GM18508 (cell line): ENCODE data around the gene ZNF737.
"Not testable (repeated sequence)": the region's sequence is repeated elsewhere in the genome, so short reads cannot be mapped to it uniquely, and the experiment has no call there.

Experiments used
- ATAC-seq: cut with Tn5 transposase; IDR thresholded peaks from one replicate; pipeline ENCODE4 v1.9.1; 2021; ENCODE audit warnings: moderate number of reproducible peaks; ENCODE audit not compliant: insufficient read depth, unreplicated experiment

ZNF737 gene

DNA sequence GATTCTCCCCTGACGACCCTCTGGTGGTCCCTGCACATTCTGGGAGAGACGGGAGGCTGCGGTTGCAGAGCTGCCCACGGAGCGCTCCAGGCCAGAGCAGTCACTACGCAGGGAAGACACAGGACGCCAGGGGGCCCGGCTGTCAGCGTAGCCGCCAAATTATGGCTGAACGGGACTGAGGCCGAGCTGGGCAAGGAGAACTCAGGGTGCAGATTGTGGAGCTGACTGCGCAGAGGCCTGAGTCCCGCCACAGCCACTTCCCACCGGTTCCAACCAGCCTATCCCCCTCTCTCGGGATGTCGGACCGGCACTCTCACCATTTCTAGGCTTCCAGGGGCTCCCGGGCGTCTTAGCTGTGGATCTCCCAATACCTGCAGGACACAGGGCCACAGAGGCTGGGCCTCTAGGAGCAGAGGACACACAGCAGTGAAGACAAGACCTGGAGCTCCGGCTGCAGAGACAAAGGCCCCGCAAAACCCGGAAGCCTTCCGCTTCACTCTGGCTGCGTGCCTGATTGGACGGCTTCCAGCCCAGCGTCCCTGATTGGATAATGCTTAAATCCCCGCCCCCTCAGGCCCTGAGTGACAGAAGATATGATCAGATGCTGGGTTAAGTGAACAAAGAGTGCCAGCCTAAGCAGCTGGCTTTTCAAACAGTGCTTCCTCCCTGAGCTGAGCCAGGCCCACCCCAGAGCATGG is at the start of gene ZNF737:
ZNF737 (minus strand) TSS at position 461 of the 698 bp plus-strand sequence; CDS start at position 320, 141 bp downstream.
- ATAC-seq: peak; percentile 89

DNA sequence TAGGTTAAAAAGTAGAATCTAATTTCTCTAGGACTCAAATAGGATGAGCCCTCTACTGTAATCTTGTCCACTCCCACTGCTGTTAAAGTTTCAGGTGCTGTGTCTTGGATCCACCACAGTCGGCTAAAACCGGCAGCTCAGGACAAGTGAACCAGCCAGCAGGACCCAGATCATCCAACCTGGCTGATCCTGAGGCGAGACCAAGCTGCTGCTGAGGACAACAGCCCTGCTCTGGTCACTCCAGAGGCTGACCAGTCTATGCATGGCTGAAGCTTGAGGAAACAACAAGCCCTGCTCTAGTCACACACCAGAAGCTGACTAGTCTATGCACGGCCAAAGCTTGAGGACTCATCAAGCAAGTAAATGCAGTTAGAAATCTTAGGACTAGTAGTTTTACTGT is 49.4 kb upstream of the ZNF737 start:
- not testable (repeated sequence) for ATAC-seq

DNA sequence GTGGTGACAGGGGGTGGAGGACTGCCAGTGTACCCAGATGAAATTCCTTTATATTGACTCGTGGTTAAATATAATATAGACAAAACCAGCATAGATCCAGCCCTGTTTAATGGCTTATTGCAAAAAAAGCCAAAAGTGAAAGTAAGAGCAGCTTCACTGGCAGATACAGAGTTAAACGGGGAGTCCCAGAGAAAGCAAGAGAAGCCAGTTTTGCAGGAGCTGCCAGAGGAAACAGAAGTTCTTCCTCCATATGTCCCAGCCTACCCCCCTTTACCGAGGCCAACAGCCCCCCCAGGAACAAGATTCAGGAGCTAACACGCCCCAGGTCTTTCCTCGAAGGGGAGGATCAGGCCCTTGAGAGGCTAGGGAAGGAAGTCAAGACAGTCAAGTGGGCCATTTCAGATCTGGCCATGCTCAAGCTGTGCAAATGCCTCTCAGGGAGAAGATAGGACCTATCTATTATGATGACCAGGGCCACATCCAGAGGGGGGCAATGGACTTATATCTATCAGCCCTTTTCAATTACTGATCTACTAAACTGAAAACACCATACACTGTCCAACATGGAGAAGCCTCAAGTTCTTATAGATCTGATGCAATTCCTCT is 47.2 kb upstream of the ZNF737 start:
- no peak for ATAC-seq

DNA sequence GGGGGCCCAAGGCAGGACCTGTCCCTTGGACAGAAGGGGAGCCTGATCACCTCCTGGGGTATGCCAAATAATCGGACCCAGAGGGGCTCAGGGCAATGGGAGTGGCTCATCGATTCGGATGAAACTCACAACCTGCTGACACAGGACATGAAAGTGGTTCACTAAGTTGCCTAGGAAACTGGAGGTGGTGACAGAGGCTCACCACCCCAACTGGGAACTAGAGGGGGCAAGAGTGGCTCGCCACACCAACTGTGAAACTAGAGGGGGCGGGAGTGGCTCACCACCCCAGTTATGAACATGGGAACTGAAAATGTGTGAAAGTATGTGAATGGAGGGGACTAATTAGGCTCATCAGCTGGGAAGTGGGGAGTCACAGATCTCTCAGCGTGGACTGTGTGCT is 46.3 kb upstream of the ZNF737 start:
- no peak for ATAC-seq

- ATAC-seq: no peak
Observed at GRCh38 chr19:20607943-20608342, 42.4 kb upstream of the ZNF737 start.

DNA sequence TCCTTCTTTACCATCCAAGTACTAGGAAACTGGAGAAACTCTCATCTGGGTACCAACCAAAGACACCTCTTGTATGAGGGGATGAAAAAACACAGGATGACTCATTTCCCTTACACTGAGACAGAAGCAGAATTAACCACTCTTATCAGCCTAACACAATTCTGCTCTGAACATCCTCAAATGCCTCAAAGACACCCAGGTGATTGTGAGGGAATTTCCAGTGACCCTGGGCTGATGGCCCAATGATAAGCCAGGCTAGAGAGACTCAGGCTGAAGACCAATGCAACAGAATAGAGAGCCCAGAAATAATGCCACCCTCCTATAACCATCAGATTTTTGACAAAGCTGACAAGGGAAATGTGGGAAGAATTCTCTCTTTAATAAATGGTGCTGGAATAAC is 7.0 kb downstream of the ZNF737 start:
- ATAC-seq: no peak

DNA sequence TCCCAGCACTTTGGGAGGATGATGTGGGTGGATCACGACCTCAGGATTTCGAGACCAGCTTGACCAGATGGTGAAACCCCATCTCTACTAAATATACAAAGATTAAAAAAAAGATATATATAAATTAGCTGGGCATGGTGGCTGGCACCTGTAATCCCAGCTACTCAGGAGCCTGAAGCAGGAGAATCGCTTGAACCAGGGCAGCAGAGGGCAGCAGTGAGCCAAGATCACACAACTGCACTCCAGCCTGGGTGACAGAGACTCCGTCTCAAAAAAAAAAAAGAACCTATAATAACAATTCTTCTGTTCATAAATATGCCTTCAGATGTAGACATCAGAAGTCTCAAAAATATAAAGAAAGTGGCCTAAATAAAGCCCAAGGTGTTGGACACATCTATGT is 7.6 kb downstream of the ZNF737 start:
- no peak for ATAC-seq

DNA sequence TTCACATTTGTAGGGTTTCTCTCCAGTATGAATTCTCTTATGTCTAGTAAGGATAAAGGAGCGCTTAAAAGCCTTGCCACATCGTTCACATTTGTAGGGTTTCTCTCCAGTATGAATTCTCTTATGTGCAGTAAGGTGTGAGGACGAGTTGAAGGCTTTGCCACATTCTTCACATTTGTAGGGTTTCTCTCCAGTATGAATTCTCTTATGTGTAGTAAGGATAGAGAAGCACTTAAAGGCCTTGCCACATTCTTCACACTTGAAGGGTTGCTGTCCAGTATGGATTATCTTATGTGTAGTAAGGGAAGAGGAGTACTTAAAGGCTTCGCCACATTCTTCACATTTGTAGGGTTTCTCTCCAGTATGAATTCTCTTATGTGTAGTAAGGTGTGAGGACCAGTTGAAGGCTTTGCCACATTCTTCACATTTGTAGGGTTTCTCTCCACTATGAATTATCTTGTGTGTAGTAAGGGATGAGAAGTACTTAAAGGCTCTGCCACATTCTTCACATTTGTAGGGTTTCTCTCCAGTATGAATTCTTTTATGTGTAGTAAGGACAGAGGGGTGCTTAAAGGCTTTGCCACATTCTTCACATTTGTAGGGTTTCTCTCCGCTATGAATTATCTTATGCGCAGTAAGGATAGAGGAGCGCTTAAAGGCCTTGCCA is 20.8 kb downstream of the ZNF737 start:
- ATAC-seq: not testable (repeated sequence)

- not testable (repeated sequence) for ATAC-seq
Observed at GRCh38 chr19:20530303-20530702, 35.3 kb downstream of the ZNF737 start.

GRCh38 chr19:20513189-20513904 is 52.2 kb downstream of the ZNF737 start:
- ATAC-seq: no peak

DNA sequence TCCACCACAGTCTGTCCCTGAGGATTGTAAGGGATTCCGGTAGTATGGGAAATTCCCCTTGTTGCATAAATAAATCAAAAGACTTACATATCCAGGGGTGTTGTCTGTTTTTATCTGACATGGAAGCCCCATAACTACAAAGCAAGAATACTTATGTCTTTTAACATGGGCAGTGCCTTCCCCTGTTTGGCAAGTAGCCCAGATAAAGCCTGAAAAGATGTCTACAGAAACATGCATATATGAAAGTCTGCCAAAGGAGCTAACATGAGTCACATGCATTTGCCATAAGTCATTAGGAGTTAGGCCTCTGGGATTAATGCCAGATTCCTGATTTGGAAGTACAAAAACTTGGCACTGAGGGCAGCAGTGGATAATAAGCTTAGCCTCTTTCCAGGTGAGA is 62.1 kb downstream of the ZNF737 start:
- no peak for ATAC-seq
